Cardiac fibroblast (primary cell): ENCODE results near the gene VAV2.
A peak's percentile ranks its signal among the peaks of the same experiment; 100 is the strongest.

Source experiments
- DNase-seq, 2 donors: peaks; one replicate each; pipeline versions ENCODE4 v3.0.0 to v3.0.0-alpha.2; 2010; ENCODE audit warnings: low read depth in 2 of 2
- H3K4me3 ChIP-seq, 2 donors: replicated peaks in 1 of 2; 1 replicate in 1 of 2; 2 replicates in 1 of 2; pipeline ENCODE4 v1.5.1; 2011; ENCODE audit warnings: low read depth in 2 of 2, low read length in 2 of 2, mild to moderate bottlenecking in 2 of 2, moderate library complexity in 1 of 2
- CTCF ChIP-seq: IDR thresholded peaks from one replicate; pipeline ENCODE4 v1.5.1; 2011; ENCODE audit warnings: low read depth, mild to moderate bottlenecking, low read length, inconsistent platforms

Gene VAV2

GRCh38 chr9:133730994-133731715 lies 261.0 kb downstream of the VAV2 start:
- no peak for TF ChIP-seq CTCF
- no peak for DNase-seq
- H3K4me3 ChIP-seq = no peak overlapping the region

- no peak overlapping the region for H3K4me3 ChIP-seq
- TF ChIP-seq CTCF = no peak
- DNase-seq = no peak
Measured at GRCh38 chr9:133729617-133730281, 262.4 kb downstream of the VAV2 start.

DNA sequence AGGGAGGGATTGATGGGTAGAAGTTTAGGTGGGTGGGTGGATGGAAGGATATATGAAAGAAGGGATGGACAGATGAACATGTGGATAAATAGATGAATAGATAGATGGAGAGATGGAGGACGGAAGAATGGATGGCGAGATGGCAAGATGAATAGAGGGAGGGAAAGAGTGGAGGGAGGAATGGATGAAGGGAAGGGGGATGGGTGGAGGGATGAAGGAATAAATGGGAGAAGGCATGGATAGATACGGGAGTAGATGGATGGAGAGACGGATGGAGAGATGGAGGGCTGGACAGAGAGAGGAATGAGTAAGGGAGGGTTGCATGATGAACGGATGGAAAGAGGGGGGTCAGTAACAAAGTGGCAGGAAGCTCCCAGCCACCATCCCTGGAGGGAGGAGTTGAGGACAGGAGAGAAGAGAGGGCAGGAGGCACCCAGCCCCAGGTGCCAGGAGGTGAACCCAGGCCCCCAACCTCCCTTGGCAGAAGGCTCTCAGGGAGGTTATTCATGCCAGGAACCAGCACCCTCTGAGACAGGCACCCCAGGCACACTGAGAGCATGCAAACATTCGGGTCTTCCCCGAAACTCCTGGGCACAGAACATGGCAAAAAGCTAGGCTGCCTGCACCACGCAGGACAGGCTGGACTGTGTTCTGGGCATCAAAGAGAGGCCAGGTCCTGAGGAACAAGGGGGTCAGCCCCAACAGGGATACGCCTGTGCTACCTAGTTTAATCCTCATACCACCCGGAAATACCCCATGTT lies 263.1 kb downstream of the VAV2 start:
- no peak for DNase-seq
- no peak overlapping the region for H3K4me3 ChIP-seq
- TF ChIP-seq CTCF = no peak

GRCh38 chr9:133727876-133728441 lies 264.2 kb downstream of the VAV2 start:
- no peak for DNase-seq
- no peak for TF ChIP-seq CTCF
- H3K4me3 ChIP-seq = no peak overlapping the region

DNA sequence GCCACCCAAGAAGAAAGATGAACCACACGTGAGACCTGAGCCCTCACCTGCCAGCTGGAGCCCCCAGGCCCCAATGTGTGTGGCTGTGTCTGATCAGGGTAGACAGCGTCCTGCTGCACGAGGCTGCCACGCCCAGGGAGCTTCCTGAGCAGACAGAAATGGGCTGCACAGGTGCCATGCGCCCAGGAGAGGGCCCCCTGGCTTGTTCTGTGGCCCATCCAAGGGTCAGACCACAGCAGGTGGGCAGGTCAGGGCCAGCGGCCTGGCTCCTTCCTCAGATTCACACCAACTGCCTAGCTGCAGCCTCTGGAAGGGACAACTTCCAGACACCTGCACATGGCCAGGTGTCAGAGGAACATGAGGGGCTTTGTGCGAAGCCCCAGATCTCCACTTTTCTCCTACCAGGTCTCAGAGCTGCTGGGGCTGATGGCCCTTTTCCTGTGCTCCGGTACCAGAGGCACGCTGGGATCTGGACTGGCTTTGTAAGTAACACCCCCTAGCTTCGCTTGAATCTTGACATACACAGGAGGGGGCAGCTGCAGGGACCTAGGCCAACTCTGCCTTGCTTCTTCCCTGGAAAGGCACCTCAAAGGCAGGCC lies 264.7 kb downstream of the VAV2 start:
- TF ChIP-seq CTCF = no peak
- no peak overlapping the region for H3K4me3 ChIP-seq
- DNase-seq = no peak

DNA sequence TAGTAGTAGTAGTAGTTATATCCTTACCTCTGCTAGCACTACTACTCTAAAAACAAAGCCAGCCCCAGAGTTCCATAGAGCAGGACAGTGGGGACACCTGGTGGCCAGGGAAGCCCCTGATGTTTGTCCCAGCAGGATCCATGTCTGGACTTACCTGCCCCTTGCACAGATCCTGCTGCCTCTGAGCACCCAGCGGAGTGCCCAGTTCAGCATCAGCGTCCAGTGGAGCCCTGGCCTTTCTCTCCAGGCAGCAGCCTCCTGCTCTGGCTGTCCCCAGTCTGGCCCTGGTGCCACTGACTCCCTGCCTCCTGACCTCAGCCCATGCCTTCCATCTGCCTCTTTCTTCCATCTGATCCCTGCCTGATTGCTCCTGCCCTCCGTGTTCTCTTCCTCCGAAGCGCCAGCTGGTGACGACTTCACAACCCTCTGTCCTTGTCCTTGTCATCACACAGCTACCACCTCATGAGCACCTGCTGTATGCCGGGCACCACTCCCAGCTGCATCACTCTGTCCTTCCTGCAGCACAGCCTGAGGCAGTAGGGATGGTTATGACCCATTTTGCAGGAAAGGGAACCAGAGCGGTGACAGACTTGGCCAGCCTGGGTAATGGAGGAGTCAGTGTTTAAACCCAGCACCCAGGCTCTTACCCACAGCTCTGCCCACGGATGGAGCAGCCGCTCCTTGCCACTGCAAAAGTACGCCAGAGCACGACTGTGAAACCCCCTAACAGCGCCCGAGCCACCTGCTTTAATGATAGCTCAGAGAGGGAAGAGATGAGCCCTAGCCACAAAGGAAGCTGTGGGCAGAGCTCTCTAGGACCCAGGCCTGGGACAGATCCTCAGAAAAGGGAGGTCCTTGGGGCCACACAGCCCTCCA lies 265.5 kb downstream of the VAV2 start:
- no peak overlapping the region for H3K4me3 ChIP-seq
- DNase-seq = peak; percentile 70 to 78
- peak; percentile 68 for TF ChIP-seq CTCF
